DMS153 (cell line): ENCODE data around the gene ATP8A2.

Experiments
- DNase-seq: peaks from one replicate; lab custom pipeline; 2025; lab: John Stamatoyannopoulos, UW

ATP8A2 gene

DNA sequence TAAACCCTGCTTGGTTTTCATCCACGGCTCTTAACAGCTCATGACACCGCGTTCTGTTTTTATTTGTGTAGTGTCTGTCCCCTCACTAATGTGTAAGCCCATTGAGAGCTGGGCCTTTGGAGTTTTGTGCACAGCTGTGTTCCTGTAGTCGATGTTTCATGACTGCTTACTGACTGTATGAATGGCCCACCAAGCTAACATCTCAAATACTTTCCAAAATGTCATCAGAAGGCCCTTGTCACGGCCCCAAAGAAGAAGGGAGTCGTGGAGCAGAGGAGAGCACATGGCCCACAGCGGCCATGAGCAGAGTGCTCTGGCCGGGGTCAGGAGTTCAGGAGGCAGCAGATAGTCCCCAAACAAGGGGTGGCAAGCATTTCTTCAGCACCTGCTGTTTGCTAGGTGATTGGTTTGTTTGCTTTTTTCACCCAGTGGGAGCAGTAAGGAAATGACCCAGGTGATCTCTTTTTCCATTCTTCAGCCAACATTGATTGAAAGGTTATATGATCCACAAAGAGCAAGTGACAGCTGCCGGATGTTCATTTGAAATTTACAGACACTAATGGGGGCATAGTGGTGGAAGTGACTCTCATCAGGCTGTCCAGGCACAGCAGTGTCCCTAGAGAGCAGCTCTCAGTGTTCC, 315.2 kb downstream of the ATP8A2 start:
- DNase-seq: peak; percentile 99

DNA sequence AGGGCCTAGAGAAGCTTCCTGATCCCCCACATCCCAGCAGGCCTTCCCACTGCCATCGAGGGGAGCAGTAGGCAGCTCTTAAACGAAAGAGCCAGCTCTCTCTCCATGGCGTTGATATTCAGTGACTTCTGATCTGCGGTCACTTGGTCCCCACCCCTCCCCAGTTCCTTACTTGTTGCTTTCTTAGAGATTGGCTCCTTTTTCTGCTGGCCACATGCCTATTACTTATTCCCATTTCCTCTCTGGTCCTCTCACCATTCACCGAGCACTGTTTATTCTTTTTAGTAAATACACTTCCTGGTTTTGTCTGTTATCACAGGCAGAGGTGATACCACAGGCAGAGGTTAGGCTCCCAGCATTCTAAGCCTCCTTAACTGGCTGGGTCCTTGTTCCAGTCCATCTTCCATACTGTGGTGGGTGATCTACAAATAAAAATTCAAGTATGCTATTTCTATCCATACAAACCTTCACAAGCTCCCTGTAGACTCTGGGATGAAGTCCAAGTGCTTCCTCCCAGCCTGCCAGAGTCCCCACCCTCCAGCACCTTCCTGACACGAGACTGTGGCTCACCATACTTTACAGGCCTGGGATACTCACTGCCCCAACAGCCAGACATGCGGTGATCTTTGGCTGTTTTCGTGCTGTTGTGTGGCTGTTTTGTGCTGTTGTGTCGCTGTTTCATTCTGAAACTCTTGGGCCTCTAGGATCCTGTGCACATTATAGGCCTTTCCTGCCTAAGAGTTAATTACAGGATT, 315.9 kb downstream of the ATP8A2 start:
- peak; percentile 90 for DNase-seq

DNA sequence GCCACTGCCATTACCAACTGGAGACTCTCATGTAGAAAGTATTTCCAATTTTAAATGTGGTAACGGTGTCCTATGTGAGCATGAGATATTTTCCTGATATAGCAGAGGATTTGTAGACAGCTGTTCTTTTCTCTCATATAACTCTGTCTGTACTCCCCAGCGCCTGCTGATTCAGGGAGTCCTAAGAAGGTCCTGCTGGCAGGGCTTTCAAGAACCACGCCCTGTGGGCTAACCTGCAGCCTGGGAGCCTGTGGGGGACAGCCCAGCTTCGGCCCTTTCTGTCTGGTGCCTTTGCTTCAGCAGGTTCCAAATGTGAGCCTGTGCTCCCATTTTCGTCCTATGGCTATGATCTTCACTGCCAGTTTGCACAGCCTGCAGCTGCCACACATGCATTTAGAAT, 316.8 kb downstream of the ATP8A2 start:
- DNase-seq: no peak

DNA sequence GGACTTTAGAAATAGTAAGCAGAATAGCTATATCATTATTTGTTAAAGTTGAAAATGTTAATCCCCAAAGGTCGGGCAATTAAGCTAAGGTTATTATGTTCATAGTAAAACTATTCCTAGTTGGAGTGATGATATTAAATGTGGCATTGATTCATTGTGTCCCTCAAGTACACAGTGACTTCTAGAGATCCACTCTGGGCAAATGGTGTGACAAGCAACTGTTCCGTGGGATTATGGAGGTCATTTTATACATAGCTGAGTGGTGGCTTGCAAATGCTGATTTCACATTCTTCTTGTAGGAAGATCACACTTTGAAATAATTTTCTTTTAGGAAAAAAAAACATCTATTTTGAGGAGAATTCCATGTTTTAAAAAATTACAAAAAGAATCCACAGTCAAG, 317.8 kb downstream of the ATP8A2 start:
- DNase-seq: no peak

DNA sequence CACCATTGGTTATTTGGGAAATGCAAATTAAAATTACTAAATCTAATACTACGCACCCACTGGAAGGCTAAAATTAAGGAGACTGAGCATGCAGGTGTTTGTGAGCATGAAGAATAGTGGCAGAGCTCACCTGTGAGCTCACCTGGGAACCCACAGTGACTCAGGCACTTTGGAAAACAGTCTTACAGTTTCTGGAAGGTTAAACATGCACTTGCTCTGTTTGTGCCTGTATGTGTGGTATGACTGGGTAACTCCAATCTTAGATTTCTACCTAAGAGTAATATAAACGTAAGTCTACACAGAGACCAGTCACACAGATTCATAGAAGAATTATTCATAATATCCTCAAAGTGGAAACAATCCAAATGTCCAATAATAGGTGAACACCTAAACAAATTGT, 318.8 kb downstream of the ATP8A2 start:
- no peak for DNase-seq

DNA sequence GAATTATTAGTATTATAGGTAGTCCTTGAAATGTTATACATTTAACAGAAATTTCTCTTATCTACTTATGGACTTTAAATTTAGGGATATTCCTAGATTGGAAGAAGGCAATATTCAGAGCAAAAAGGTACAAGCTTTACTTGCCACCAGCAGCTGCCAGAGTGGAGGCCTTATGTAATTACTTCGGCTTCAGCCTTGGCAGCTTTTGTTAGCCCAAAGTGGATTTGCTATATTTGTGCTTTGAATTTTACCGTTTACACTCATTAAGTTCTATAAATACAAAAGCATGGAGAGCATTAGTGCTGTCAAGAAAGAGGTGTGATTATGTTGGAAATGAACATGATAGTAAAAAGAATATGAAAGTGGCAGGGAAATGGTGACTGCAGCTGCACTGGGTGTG, 319.9 kb downstream of the ATP8A2 start:
- no peak for DNase-seq

DNA sequence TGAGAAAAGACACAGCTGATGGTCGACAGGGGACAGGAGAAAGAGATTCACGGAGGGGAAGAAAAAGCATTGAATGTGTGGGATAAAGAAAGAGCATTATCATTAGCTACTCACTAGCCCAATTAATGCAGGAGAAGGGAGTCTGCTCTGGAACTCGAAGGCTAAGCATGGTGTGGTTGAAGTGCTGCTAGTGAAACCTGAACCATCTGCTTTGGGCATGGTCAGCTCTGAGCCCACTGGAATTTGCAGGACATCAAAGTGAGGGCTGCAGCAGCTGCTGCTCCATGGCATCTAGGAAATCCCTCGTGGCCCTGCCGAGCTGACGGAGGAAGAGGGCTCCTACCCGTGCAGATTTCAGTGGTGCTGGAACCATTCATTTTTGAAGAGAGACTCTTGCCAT, 320.3 kb downstream of the ATP8A2 start:
- DNase-seq: no peak

DNA sequence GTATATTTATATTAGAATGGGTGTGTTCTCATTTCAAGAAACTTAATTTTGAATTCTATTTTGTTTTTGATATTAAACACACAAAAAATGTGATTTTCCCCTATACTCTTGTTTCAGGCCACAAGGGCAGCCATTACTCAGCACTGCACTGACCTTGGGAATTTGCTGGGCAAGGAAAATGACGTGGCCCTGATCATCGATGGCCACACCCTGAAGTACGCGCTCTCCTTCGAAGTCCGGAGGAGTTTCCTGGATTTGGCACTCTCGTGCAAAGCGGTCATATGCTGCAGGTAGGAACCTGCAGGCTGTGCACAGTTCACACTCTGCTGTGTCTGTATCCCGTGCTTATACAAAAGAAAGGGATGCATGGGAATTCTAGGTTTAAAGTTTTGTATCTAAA, 327.3 kb downstream of the ATP8A2 start:
- DNase-seq: no peak

DNA sequence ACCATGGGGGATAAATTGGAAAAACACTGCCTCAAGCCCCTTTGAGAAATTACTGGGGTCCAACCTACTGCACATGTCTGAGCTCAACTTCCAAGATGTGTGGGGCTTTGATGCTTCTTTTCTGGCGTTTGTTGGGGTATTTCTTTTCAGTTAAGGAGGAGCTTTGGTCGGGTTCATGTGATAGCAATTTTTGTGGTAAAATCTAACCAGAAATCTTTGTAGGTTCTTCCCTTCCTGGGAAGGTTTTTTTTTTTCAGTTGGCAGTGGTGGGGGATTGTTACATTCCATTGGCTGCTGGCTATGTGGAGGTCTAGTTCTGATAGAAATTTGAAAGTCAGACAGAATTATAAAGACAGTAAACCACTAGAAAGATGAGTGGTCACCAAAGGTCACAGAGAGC, 327.8 kb downstream of the ATP8A2 start:
- no peak for DNase-seq

DNA sequence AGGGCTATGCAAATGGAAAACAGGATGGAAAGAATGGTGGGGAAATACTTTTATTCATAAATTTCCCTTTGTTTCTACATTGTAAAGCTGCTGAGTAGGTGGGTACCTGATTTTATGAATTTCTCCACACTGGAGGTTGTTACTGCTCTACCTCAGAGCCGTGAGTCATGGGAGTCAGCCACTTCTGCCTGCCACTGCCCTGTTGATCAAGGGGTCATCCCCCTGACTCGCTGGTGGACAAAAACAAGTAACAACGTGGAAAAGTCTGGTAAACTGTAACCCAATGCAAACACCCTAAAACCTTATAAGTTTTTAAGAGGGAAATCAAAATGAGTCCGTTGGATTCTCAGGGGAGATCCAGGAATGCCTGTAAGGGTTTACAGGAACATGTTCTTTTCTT, 329.5 kb downstream of the ATP8A2 start:
- no peak for DNase-seq

DNA sequence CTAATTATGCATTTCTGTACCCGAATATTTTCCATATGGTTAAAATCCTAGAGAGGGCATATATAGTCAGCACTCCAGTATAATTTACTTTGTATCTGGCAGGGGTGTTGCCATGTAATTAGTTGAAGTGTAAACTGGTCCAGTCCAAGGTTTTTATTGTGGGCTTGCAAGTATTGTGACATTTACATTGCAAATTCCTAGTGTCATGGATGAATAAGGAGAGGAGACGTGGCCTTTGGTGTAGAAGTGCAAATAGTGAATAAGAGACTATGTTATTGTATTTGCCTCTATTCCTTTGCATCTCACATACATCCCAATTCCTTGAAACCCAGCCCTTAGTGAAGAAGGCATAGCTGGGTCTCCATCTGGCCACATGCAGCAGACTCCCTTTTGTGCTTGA, 330.6 kb downstream of the ATP8A2 start:
- DNase-seq: no peak

DNA sequence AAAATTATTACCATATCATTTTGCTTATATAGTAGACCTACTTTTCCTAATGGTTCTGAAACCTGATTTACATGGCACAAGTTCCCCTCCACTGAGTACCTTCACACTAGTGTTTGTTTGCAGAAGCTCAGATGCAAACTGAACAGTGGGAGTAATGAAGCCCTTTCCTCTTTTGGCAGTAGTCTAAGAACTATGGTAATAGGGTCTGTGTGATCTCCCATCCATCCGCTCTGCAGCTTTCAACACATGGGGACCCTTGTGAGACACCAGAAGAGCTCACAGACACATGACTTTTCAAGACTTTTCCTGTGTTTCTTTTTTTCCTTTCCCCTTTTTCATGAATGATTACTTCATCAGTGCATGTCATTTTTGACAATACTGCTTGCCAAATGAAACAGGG, 336.0 kb downstream of the ATP8A2 start:
- DNase-seq: no peak

DNA sequence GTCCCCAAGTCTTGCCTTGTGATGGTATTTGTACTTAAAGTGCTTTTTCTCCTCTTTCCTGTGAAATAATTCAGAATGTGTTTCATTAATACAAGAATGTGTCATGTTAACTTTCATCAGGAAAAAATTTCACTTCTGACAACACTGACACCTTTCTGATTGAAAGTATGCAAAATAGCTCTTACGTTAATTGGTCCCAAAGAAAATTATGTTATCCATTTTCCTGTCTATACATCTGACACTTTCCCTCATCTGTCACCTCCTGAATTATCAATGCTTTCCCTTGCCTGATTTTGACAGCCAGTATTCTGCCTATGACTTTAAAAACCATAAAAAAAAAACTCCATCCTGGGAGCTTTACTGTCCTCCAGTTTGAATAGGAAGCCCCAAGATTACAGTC, 336.5 kb downstream of the ATP8A2 start:
- DNase-seq: no peak

DNA sequence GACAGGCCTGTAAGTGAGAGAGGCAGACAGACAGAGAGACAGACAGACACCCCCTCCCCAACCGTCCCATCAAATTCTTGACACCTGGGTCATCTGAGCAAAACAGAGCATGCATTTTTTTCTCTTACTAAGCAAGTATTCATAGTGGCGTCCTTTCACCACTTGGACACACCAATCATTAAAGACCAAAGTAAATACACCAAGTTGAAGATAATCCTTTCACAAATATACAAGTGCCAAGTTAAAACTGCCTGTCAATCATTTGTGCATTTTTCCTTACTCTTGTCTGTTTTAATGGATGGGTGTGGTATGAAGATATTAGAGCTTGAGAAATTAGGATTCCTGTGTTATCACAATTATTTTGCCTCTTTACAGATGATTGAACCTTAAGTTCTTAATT, 337.3 kb downstream of the ATP8A2 start:
- DNase-seq: no peak

DNA sequence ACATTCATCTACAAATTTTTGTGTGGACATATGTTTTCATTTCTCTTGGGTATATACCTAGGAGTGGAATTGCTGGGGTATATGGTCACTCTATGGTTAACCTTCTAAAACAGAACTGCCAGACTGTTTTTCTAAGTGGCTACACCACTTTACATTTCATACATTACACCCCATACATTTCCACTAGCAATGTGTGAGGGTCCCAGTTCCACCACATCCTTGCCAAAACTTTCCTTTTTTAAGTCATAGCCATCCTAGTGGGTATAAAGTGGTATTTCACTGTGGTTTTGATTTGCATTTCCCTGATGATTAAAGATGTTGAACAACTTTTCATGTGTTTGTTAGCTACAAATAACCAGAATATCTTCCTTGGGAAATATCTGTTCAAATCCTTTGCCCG, 344.0 kb downstream of the ATP8A2 start:
- no peak for DNase-seq

DNA sequence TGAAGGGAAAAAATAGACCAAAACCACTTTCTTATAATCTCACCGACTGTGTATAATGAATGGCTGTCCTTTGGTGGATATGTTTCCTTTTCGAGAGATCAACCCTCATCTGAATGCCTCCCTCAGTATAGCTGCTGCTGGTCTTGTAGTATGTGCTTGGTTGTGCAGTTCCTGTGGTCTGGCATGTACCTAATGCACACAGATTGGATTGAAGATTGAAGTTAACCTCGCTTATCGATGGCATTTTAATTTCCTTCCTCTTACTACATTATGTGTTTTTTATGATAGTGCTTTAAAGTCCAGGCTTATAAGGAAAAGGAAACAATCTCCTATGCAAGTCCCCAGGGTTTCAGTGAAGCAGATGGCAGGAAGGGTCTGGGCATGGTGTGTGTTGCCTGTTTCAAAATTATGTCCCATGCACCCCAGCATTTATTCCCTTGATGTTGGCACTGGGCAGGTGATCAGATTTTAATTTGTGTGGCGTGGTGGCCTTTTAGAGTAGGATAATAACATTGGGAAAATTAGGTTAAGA, 346.0 kb downstream of the ATP8A2 start:
- DNase-seq: no peak

DNA sequence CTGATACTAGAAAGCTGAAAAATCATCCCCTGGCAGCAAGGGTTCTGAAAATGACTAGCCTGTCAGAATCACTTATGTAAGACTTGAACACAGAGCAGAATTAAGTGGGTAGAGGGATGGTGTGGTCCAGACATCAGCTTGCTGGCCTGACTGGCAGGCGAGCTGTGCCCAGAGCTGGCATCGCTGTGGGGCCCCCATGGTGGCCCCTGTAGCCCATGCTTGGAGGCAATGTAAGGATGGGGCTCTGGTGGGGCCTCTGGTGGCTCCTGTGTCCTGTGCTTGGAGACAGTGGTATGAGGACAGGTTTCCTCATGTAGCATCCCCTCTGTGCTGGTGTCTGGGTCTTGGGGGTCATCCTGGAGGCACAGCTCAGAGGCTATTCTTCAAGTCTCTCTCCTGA, 347.9 kb downstream of the ATP8A2 start:
- DNase-seq: no peak

DNA sequence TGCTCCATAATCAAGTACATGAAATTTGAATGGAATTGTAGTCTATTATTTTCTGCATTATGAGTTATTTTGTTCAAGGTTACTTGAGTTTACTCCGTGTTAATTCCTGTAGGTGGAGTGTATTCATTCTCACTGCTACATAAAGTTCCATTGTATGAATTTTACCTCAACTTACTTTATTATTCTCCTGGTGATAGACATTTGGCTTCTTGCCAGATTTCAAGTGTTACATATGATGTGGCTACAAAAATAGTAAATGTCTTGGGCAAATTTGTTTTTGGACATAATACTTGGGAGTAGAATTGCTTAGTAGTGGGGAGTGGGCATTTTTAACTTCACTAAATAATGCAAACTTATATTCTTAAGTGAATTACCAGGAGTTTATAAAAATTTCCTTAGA, 351.1 kb downstream of the ATP8A2 start:
- DNase-seq: no peak

DNA sequence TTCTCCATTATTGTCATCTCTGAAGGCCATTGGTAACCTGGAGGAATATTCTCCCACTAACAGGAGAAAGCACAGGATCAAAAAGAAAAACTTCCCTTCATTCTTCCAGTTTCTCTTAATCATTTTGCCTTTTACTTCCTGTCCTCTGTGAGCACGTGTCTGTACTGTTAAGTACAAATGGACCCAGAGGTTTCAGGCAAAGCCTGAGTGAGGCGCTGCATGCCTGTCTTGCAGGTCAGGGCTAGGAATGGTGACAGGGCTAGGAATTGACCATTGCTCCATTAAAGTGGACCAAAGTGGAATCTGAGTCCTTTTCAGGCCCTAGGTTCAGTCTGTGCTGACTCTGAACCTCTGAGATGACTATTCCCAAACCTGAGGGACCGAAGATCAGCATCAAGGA, 353.3 kb downstream of the ATP8A2 start:
- DNase-seq: no peak

DNA sequence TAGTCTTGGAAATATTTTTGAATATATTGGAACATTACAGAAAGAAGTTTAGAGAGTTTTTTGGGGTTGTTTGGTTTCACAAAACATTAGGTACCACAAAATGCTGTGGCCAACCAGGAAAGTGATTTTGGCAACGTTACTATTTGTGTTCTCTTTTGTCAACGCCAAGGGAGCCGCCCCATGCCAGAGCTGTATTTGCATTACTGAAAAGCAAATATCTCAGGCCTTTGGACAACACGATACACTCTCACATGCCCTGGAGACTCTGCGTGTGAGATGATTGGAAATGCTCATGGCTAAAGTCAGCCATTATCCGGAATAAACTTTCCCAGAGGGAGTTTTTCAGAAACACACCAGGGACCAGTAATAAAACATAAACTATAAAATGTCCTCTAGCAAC, 355.5 kb downstream of the ATP8A2 start:
- peak; percentile 89 for DNase-seq

DNA sequence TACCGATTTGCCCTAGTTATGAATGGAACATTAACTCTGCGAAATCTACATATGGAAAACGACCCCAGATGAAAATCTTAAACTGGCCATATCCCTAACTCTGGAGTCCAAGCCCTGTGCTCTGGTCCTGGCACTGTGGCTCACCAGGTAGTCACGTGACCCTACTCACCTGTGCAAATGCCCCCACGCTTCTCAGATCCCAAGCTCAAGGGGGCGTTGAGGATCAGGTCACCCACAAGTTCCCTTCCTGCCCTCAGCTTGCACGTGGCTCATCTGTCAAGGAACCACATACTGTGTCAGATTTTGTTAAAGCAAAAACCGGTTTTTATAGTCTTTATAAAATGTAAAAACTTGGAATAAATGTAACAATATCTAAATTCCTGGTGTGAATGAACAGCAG, 356.0 kb downstream of the ATP8A2 start:
- DNase-seq: no peak

DNA sequence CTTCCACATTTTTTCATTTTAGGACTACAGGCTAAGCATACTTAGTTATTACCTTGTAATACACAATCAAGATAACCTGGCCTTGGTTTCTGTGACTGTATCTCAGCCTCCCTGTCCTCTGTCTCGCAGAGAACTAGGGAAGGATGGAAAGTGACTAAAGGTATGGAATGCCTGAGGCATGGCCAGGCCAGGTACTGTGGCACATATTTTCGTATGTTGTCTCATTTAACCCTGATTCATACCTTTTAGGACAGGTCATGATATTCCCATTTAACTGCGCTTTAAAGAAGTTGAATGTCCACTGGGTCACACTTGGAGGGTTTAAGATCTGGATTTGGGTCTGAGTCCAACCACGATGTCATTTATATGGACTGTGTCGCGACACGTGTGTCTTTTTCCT, 357.4 kb downstream of the ATP8A2 start:
- DNase-seq: no peak

DNA sequence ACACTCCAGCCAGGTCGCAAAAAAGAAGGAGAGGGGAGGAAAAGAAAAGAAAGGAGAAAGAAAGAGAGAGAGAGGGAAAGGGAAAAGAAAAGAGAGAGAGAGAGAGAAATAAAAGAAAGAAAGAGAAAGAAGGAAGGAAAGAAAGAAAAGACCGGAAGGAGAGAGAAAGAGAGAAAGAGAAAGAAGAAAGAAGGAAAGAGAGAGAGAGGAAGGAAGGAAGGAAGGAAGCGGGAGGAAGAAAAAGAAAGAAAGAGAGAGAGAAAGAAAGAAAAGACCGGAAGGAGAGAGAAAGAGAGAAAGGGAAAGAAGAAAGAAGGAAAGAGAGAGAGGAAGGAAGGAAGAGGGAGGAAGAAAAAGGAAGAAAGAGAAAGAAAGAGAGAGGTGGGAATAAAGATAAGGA, 359.3 kb downstream of the ATP8A2 start:
- DNase-seq: no peak

DNA sequence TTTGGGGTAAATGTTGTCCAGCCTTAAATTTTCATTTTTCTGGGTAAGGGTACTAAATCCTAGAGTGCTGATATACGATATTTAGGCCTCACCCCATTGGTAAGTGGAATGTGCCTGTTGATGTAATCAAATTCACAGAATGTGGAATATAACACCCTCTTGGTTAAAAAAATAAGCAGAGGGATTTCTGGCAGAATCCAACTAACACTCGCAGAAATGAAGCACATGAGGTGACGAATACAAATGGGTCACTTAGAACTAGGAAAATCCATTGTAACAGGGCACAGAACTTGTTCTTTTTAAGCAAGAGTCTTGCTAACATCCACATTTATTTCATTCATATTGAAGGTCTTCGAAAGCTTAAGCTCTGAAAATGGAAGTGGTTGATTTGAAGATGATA, 359.8 kb downstream of the ATP8A2 start:
- no peak for DNase-seq
